ENCODE results near the gene S100A12.

The S100A12 gene

DNA sequence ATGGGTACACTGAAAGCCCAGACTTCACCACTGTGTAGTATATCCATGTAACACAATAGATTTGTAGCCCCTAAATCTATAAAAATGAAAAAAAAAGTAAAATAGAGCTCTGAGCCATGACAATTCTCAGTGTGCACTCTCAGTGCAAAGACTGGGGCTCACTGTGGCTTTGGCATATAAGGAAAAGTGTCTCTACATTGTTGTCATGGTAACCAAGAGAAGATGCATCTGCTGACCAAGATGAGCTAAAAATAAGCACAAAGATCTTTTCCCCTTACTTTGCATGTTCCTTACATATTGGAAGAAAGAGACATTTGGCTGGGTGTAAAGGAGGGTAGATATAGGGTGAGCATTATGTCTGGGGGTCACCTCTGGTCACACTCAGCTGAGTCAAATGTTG lies 38.8 kb downstream of the S100A12 start:
- DNase-seq (ENCODE audit: low read depth) = no peak

GRCh38 chr1:153333902-153334301 lies 41.5 kb downstream of the S100A12 start:
- no peak for DNase-seq (ENCODE audit: low read depth)

- no peak for DNase-seq (ENCODE audit: low read depth)
These were observed 50.5 kb downstream of the S100A12 start for GRCh38 chr1:153324912-153325311.
